GM18498 (cell line): Measurements from ENCODE around the gene CEP78.
"Not testable (repeated sequence)": the region's sequence is repeated elsewhere in the genome, so short reads cannot be mapped to it uniquely, and the experiment has no call there.

Experiments used
- ATAC-seq: cut with Tn5 transposase; IDR thresholded peaks from one replicate; pipeline ENCODE4 v1.9.1; 2021; ENCODE audit warnings: mild to moderate bottlenecking, moderate library complexity; ENCODE audit not compliant: unreplicated experiment

Gene CEP78

DNA sequence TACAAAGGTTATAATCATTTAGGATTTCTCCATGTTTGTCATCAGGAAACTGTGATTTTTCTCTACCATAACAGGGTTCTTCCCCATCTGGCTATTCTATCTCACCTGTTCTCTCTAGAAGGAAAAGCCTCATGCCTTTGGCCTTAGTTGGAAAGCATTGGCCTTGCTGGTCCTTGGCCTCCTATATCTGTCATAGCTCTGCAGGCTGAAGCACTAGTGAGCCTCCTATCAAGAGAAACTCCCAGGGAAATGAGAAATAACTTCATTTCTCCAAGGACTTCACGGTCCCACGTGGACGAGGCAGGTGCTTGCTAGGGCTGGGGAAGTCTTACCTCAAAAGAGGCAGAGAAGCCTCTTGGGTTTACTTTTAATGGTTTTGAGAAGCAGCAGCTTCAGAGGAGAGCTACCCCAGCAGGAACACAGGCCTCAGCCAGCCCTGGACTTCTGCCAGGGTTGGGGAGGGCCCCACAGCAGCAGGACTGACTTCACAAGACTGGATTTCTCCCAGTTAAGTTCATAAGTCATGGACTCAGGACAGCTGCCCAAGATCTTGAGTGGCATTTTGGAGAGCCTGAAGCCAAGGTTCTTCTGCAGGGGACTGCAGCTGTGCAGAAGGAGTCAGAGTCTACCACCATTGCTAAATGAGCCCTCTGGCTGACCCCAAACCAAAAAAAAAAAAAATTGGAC, 45.2 kb downstream of the CEP78 start:
- no peak for ATAC-seq

DNA sequence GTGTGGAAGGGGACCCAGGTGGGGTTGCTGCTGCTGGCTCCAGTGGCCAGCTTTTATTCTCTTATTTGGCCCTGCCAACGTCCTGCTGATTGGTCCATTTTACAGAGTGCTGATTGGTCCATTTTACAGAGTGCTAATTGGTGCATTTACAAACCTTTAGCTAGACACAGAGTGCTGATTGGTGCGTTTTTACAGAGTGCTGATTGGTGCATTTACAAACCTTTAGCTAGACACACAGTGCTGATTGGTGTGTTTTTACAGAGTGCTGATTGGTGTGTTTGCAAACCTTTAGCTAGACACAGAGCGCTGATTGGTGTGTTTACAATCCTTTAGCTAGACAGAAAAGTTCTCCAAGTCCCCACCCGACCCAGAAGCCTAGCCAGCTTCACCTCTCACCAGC, 48.3 kb downstream of the CEP78 start:
- ATAC-seq, result not testable (repeated sequence)

DNA sequence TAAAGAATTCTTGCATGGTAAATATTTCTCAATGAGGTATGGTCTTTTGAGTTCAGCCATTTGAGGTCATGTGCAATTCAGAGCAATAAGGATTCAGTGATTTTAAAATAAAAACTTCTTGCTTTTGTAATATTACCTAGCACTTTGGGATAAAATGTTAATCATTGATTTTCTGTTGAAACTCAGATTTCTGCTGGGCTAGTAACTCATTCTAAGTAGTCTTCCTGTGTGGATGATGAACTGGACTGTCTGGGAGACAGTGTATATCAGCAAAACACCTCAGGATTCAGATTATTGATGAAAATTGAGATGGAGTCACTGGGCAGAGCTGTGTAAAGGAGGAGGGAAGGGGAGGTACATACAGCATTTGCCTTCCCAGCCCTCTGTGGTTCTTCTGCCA, 50.2 kb downstream of the CEP78 start:
- ATAC-seq, result no peak

DNA sequence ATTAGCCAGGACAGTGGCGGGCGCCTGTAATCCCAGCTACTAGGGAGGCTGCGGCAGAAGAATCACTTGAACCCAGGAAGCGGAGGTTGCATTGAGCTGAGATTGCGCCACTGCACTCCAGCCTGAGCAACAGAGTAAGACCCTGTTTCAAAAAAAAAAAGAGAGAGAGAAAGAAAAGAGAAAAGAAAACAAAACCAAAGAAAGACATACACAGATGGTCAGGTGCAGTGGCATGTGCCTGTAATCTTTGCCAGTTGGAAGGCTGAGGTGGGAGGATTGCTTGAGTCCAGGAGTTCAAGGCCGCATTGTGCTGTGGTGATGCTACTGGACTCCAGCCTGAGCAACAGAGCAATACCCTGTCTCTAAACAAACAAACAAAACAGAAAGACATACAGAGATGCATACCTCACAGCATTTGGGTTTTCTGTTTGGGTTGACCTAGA, 51.1 kb downstream of the CEP78 start:
- ATAC-seq, result no peak

DNA sequence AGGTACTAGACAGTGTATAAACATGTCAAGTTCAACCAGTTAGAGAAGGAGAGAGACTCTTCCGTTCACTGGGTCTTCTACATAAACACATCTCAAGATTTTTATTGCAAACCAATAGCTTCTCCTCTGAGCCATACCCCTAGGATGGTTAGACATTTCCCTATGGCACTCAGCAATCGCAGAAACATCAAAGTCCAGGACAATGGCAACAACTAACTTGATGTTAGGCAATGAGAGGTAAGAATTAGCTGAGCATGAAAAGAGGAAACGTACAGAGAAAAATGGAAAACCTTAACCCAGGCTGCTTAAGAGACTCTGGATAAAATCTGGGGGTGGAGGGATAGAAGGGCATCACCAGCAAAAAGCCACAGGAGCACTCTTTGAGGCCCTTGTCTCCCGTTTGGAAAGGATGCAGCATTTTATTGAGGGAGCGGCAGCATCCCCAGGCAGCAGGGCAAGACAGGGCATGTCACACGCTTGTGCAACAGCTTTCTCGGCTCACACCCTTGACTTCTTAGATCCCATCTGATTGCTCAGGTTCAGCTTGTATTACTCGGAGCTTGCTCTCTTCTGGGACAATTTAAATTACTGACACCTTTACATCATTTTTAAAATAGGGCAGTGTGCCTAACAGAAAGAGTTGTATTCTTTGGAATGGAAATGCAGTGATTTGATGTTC, 52.5 kb downstream of the CEP78 start:
- no peak for ATAC-seq

DNA sequence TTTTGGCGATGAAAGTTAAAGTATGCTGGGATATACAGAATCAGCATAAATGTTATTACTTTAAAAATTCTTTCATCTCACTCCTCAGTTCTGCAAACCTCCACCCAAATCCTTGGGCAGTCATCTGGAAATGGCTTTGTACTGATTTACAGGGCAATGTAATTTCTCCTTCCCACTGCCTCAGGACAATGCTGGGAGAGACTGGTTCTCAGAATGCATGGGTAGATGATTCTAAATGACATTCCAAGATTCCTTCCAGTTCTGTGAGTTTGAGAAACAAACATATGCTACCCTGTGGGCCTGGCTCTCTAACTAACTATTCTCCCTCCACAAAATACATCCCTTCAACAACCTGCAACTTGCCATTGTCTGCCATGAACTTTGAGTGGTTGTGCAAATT, 53.6 kb downstream of the CEP78 start:
- ATAC-seq, result no peak

DNA sequence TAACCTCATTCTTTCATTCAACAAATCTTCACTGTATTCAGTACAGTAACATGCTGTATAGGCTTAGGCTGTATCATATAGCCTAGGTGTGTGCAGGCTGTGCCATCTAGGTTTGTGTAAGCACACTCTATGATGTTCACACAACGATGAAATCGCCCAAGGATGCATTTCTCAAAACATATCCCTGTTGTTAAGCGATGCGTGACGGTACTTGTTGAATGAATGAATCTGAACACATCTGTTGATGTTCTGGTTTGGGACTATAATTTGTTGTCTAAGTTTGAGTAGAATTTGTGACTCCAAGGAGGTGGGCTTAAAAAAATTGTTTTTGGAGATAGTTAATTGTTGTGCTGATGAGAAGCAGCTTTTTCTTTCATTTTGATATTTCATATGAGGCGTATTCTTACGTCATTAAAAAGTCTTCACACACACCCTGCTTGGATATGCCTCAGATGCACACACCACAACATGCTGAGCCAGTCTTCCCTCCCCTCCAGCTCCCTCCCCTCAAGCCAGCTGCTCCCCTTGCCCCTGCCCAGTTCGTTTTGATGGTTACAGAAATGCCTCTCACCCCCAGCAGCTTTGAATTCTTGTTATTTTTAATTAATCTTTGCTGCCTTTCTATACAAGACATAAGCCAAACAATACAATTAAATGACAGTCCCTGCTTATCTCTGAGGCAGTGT, 55.5 kb downstream of the CEP78 start:
- no peak for ATAC-seq

DNA sequence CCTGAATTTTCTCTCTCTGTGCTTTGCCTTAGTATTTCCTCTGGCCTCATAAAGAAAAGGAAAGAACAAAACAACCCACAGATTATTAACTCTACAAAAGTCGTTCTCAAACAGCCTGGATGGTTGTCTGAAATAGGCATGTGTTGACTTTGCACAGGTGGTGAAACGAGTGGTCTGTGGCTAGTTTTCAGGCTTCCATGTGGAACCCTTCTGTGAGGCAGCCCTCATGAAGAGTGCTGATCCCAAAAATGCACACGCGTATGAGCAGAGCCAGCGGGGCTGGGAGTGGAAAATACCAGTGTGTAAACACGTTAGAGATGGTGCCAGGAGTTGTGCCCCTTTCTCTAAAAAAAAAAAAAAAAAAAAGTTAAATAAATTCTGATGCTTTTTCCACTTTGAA, 56.2 kb downstream of the CEP78 start:
- ATAC-seq, result no peak

DNA sequence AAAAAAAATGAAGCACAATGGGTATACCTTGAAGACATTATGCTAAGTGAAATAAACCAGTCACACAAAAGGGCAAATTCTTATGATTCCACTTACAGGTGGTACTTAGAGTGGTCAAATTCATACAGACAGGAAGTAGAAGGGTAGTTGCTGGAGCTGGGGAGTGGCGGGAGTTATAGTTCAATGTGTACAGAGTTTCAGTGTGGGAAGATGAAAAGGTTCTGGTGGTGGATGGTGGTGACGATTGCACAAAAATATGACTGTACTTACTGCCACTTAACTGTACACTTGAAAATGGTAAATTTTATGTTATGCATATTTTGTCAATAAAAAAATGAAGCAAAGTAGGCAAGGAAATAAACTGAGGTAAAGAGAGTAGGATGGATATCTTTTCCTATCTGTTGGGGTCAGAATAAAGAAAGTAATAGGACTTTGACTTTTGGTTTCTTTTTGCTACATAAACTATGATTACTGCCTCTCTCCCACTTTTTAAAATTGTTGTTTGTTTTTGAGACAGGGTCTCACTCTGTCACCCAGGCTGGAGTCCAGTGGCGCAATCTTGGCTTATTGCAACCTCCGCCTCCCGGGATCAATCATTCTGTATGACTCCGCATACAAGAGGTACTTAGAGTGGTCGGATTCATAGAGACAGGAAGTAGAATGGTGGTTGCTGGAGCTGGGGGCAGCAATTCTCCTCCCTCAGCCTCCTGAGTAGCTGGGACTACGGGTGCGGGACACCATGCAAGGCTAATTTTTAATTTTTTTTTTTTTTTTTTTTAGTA, 57.0 kb downstream of the CEP78 start:
- ATAC-seq, result no peak

DNA sequence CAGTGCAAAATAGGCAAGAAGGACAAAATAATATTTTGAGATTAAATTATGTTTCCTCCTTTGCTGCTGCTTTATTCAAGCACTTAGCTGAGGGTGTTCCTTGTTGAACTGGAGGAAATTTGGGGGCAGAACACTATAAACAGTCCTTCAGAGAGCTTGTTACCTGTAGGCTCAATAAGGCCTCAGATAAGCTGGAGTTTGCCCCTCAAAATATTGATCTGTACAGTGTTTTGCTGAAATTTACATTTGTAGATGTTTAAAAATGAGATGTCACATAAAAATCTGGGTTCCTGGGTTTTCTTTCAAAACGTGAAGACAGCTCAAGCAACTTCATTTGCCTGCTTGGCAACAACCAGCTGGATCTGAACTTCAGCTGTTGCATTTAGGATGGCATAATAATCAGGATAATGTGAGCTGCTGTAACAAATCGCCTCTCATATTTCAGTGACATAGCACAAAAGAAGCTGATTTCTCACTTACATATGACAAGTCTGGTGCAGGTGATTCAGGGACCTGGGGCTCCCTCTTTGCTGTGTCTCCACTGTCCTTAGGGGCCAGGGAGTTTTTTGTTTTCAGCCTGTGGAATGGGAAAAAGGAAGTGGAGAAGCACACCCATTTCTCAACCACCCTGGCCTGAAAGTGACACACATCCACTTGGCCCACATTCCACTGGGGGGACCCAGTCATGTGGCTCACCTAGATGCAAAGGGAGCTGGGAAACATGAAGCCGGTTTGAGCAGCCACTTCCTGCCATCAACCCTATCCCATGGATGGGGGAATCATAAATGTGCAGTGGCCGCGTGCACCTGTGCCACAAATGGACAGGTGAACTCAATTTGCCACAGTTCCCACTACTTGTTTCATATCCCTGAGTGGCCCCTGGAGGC, 58.7 kb downstream of the CEP78 start:
- no peak for ATAC-seq

DNA sequence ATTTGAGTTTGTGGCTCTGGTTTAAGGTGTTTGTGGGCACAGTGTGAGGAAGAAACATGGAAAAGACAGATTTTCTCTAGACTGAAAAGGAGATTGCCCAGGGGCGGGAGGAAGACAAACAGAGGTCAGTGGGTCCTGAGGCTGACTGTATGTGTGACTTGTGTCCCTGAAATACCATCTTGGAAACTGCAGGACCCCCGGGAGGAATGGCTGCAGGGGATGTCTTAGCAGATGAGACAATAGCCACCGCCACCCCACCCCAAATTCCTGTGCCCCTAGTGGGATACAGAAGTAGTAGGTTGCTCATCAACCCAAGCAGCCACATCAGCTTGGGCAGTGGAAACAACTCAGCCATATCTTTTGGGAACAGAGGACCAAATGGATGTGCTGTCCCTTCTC, 59.3 kb downstream of the CEP78 start:
- ATAC-seq, result no peak

DNA sequence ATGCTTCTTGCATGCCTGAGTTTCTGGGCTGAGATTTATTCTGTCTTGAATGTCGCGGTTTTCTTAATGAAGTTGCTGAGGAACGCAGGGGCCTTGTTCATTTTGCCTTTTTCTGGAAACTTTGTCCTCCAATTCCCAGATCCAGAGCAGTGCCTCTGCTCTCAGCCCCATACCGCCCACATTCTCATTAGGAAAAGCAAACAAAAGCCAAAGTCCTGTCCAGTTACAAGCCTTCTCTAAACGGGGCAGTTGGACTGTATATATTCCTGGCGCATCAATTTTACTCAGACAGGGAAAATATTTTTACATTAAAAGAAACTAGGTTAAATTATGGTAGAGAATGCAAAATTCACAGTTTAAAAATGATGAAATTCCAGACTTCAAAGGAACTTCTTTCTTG, 59.9 kb downstream of the CEP78 start:
- no peak for ATAC-seq

DNA sequence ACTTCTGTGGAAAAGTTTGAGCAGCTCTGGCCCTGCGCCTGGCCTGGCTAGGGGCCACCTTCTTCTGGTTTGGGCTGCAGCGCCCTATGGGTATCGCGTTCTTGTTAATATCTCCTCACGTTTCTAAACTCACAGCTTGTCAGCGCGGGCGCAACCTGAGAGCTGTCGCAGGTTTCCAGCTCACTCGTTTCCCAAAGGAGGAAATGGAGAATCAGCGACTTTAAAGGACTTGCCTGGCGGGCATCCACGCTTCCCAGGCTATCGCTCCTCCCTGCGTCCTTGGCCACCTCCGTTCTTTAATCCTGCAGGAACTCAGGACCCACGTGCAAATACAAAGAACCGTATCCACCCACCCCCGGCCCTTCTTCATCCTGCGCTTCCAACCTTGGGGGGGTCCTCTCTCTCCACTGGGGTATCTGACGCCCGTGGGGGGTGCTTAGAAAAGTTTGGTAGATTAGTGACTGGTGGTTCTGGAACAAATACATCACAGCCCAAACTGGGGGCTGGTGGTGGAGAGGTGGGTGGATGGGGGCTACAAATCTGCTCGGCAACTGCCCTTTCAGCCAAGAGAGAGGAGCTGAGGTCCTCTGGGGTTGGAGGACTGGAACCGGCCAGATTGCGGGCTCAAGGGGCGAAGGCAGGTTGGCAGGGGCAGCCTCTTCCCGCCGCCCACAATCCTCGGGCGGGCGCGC, 60.5 kb downstream of the CEP78 start:
- no peak for ATAC-seq

DNA sequence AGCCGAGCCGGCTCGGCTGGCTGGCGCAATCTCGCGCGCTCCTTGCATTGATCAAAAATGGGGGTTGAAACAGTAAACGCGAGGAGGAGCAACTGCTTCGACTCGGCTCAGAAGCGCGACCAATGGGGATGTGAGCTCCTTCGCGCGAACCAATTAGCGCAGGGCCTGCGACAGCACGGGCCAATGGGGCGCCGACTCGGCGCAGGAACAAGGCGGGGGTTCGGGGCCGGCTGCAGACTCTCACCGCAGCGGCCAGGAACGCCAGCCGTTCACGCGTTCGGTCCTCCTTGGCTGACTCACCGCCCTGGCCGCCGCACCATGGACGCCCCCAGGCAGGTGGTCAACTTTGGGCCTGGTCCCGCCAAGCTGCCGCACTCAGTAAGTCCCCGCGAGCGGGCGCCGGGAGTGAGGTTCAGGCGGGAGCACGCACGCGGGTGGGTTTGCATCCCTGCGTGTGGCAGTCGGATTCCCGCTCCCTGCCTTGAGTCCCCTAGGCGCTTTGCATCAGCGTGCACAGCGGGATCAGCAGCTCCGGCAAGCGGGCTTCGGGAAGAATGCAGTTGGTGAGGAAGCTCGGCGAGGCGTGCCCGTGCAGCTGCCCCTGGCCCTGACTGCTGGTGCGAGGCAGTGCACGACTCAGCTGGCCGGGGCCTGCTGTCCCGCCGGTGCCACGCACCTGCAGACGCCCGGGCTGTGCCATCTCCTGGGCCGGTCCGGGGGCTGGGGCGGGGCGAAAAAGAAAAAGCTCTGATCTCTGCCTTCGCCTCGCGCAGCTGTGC, 61.2 kb downstream of the CEP78 start, which contains the start of gene PSAT1:
Gene PSAT1 (plus strand): TSS at position 233 of the 779 bp plus-strand sequence. CDS start 86 bp downstream, at position 319.
- peak; percentile 99 for ATAC-seq

DNA sequence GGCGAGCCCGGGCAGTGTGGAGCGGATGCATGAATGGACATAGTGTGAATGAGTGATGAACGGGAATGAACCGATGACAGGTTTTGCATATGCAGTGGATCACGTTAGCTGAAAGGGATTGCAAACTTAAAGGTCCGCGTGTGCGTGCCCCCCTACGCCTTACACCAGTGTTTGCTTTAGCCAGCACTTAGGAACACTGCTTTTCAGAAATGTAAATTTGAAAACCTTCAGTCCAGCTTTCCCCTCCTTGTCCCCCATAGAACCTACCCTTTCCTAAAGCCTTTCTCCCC, 61.7 kb downstream of the CEP78 start:
- ATAC-seq, result no peak

DNA sequence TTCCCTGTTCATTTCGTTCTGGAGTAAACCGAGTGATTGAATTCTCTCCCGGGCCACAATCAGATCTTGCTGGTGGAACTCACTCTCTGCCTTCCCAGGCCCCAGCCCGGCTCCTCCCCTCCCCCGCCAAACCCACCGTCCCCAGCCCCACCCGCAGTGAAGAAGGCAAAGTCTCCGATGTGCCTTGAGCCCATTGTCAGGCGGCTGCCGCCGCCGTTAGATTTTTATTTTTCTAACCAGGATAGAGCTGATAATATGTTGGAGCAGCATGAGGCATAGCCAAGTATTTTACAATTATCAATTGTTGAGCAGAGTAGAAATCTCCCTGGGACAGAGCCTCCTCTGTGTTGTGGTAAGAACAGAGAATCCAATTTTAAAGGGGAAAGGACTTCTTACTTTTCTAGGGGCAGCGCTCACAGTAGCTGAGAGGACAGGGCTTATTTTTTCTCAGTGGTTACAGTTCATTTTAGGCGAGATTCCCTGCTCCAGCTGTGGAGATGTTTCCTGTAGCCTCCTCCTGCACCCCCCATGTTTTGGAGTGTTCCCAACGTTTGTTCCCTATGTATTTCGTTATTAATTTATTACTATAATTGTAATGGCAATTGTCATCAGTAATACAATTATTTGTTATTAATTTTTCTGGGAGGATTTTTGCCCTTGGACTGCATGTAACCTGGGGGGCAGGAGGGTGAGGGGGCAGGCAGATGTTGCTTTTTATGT, 62.3 kb downstream of the CEP78 start:
- no peak for ATAC-seq

DNA sequence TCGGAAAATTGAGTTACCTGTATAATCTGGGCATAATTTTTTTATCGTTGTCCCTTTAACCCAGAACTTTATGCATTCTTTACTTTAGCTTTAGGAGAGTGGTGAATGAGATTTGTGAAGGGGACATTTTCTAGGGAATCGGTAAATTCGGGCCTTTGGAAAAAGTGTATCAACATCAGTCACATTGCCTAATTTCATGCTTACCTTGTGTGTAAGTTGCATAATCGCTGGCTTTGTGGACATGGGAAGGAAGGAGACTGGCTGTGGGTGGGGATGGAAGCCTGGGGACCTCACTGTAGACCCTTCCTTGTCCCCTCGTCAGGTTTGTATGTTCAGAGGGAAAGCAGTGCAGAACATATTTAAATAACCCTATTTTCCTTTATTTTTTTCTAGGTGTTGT, 64.3 kb downstream of the CEP78 start:
- ATAC-seq, result no peak

DNA sequence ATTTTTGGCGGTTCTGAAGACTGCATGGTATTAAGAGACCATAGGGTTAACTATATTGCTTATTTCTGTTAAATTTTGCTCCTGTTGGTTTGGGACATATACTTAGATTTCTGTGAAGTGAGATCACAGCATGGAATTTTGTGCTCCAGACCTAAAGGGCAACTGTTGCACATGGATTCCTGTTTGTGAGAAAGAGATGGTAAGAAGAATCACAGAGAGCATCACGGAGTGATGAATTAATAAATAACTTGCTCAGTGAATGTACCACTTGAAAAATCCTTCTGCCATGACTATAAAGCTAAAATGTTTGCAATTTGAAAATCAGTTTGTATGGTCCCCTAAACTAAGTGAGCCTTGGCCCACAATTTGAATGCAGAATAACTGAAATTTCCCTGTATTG, 65.6 kb downstream of the CEP78 start:
- ATAC-seq, result no peak
